ENCODE results near the gene STIM1. TPM values are rescaled to one million over a fixed set of nuclear protein-coding genes. Genes with fewer than 3 reads are reported as not detected.

The STIM1 gene
- total RNA-seq, 1 donor from 2014 or later: 46.9 TPM

GRCh38 chr11:4061700-4062099 is 206.2 kb downstream of the STIM1 start:
- Mint-ChIP-seq H3K9me3 (ENCODE audit: unreplicated experiment) (no peaks in the 10 kb centered on the region), H3K4me1 (ENCODE audit: unreplicated experiment) (peaks cover 4% of the 10 kb centered on the region), H3K27ac (ENCODE audit: unreplicated experiment) (no peak overlapping the region), H3K4me3 (ENCODE audit: unreplicated experiment) (no peak overlapping the region), H3K36me3 (ENCODE audit: unreplicated experiment) (peaks cover 7% of the 10 kb centered on the region), H3K27me3 (ENCODE audit: unreplicated experiment) (no peaks in the 10 kb centered on the region)
- no peak for TF ChIP-seq CTCF (IDR thresholded peaks at IDR 0.05)
- no peak for DNase-seq (ENCODE audit: extremely low spot score, unreplicated experiment)

GRCh38 chr11:4063348-4063747 is 207.9 kb downstream of the STIM1 start:
- no peaks in the 10 kb centered on the region for H3K9me3 Mint-ChIP-seq (ENCODE audit: unreplicated experiment)
- no peak overlapping the region for H3K4me3 Mint-ChIP-seq (ENCODE audit: unreplicated experiment)
- peaks cover 10% of the 10 kb centered on the region for H3K36me3 Mint-ChIP-seq (ENCODE audit: unreplicated experiment)
- DNase-seq (ENCODE audit: extremely low spot score, unreplicated experiment): no peak
- H3K27me3 Mint-ChIP-seq (ENCODE audit: unreplicated experiment): no peaks in the 10 kb centered on the region
- no peak for TF ChIP-seq CTCF (IDR thresholded peaks at IDR 0.05)
- H3K4me1 Mint-ChIP-seq (ENCODE audit: unreplicated experiment): no peaks in the 10 kb centered on the region
- H3K27ac Mint-ChIP-seq (ENCODE audit: unreplicated experiment): no peak overlapping the region

- H3K9me3 Mint-ChIP-seq (ENCODE audit: unreplicated experiment): no peaks in the 10 kb centered on the region
- H3K4me1 Mint-ChIP-seq (ENCODE audit: unreplicated experiment): no peaks in the 10 kb centered on the region
- TF ChIP-seq CTCF (IDR thresholded peaks at IDR 0.05): no peak
- no peak overlapping the region for H3K27ac Mint-ChIP-seq (ENCODE audit: unreplicated experiment)
- no peak for DNase-seq (ENCODE audit: extremely low spot score, unreplicated experiment)
- H3K27me3 Mint-ChIP-seq (ENCODE audit: unreplicated experiment): no peaks in the 10 kb centered on the region
- peaks cover 10% of the 10 kb centered on the region for H3K36me3 Mint-ChIP-seq (ENCODE audit: unreplicated experiment)
- H3K4me3 Mint-ChIP-seq (ENCODE audit: unreplicated experiment): no peak overlapping the region
Observed at GRCh38 chr11:4064278-4064955, 209.0 kb downstream of the STIM1 start.

GRCh38 chr11:4065086-4065485 is 209.6 kb downstream of the STIM1 start:
- Mint-ChIP-seq H3K4me3 (ENCODE audit: unreplicated experiment) (no peak overlapping the region), H3K9me3 (ENCODE audit: unreplicated experiment) (no peaks in the 10 kb centered on the region), H3K36me3 (ENCODE audit: unreplicated experiment) (peaks cover 6% of the 10 kb centered on the region), H3K27me3 (ENCODE audit: unreplicated experiment) (no peaks in the 10 kb centered on the region), H3K27ac (ENCODE audit: unreplicated experiment) (no peak overlapping the region), H3K4me1 (ENCODE audit: unreplicated experiment) (no peaks in the 10 kb centered on the region)
- DNase-seq (ENCODE audit: extremely low spot score, unreplicated experiment): no peak
- TF ChIP-seq CTCF (IDR thresholded peaks at IDR 0.05): no peak

GRCh38 chr11:4065601-4066377 is 210.3 kb downstream of the STIM1 start:
- Mint-ChIP-seq H3K4me1 (ENCODE audit: unreplicated experiment) (no peaks in the 10 kb centered on the region), H3K9me3 (ENCODE audit: unreplicated experiment) (no peaks in the 10 kb centered on the region), H3K27ac (ENCODE audit: unreplicated experiment) (no peak overlapping the region), H3K27me3 (ENCODE audit: unreplicated experiment) (no peaks in the 10 kb centered on the region), H3K4me3 (ENCODE audit: unreplicated experiment) (no peak overlapping the region), H3K36me3 (ENCODE audit: unreplicated experiment) (peaks cover 4% of the 10 kb centered on the region)
- DNase-seq (ENCODE audit: extremely low spot score, unreplicated experiment): no peak
- no peak for TF ChIP-seq CTCF (IDR thresholded peaks at IDR 0.05)
